ENCODE data around the gene LIPC.
A peak's percentile ranks its signal among the peaks of the same experiment; 100 is the strongest.

LIPC gene

DNA sequence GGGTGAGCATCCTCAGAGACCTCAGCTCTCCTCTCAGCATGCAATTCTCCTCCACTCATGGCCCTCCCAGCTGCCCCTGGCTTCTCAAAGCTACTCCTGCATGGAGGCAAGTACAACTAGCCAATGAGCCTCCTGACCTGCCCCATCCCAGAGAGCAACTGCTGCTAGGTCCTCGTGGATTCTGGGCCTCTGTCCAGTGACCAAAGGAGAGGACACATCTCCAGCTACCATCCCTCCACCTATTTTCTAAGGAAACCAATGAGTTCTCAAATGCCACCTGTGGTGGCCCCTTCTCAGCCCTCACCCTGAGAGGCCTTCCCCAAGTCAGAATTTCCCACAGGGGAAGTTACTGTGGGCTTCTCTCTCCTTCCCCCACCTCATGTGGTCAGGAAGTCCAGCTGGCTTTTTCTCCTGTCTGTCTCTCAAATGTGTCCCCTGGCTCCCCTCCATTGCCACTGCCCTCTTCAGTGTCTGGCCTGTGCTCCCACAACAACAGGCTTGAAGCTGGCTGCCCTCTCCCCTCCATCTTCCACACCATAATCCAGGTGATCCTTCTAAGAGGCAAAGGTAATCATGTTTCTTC is 43.0 kb downstream of the LIPC start:
- TF ChIP-seq, protein P1, sequence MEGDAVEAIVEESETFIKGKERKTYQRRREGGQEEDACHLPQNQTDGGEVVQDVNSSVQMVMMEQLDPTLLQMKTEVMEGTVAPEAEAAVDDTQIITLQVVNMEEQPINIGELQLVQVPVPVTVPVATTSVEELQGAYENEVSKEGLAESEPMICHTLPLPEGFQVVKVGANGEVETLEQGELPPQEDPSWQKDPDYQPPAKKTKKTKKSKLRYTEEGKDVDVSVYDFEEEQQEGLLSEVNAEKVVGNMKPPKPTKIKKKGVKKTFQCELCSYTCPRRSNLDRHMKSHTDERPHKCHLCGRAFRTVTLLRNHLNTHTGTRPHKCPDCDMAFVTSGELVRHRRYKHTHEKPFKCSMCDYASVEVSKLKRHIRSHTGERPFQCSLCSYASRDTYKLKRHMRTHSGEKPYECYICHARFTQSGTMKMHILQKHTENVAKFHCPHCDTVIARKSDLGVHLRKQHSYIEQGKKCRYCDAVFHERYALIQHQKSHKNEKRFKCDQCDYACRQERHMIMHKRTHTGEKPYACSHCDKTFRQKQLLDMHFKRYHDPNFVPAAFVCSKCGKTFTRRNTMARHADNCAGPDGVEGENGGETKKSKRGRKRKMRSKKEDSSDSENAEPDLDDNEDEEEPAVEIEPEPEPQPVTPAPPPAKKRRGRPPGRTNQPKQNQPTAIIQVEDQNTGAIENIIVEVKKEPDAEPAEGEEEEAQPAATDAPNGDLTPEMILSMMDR (IDR thresholded peaks at IDR 0.05; ENCODE audit: control extremely low read depth, extremely low read depth, low read depth, missing control alignments) = no peak
- CTCF ChIA-PET = interaction anchor here (0.8 to 1.0 kb wide), 2 partner anchors 22 to 41 kb away, joined by 3 read pairs; no protein-coding TSS in a partner anchor
- no peak for DNase-seq (ENCODE audit: extremely low spot score)
- POLR2A ChIA-PET = no interaction called here

DNA sequence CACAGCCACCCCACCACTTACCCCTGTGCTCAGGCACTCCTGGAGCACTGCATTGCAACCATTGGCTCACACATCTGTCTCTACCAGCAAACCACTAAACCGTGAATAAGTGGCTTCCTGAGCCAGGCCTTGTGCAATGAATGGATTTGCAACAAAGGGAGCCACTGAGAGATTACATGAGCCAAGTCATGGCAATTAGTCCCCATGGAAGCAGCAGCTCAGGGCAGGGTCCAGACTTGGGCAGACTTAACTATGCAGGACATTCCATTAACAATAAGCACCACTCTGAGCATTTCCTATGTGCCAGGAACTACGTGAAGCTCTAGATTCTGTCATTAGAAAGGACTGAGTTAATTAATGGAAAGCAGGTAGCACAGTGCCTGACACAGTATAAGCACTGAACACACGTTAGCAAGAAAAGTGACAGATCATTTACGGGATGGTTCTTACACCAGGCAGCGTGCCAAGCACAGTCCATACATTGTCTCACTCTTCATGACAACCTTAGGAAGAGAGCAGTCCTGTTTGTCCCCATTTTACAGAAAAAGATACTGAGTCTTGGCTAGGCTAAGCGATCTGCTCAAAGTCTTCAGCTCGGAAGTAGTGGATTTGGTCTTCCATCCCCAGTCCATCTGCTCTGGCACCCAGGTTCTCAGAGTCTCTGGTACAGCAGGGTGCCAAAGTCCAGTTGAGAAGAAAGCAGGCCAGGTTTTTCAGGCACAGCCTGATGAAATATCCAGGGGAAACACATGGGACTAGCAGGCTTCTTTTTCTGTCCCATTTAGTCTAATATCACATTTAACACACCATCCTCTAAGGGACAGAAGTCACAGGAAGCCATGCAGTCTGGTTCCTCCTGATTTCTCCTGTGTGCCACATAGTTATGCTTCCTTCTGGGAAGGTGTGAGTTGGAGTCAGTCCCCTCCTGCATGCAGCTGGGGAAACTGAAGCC is 44.1 kb downstream of the LIPC start:
- TF ChIP-seq, protein P1 (IDR thresholded peaks at IDR 0.05; ENCODE audit: control extremely low read depth, extremely low read depth, low read depth, missing control alignments) = no peak
- POLR2A ChIA-PET = no interaction called here
- DNase-seq (ENCODE audit: extremely low spot score) = no peak
- CTCF ChIA-PET = interaction anchor here (0.8 to 2.9 kb wide), 9 partner anchors 7 to 480 kb away, joined by 3 to 12 read pairs (median 3); no protein-coding TSS in a partner anchor

DNA sequence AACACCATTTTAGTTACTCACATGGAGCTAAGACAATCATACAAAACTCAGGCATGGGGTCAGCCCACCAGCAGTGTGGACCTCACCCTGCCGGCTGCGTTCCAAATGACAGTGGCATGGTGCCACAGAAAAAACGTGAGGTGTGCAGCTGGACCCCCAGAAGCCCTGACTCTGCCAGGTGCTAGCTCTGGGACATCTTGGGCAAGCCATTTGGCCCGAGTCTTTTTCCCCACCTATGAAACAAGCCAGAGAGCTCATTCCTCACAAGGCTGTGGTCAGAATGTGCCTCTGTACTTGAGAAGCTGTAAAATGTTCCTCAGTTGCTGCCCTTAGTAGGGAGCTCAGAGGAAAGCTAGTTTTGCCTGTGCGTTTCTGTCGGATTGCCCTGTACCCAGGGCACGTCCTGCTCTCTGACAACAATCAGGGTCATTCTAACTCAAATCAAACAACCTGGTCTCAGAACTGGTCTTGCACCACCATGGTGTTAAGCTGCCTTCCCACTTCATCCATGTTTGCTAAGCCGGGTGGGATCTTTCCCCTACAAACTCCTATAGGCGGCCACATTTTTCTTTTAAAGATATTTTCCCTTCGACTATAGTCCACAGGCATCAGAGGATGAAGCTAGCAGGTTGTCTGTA is 44.9 kb downstream of the LIPC start:
- no peak for DNase-seq (ENCODE audit: extremely low spot score)
- TF ChIP-seq, protein P1 (IDR thresholded peaks at IDR 0.05; ENCODE audit: control extremely low read depth, extremely low read depth, low read depth, missing control alignments) = no peak
- ChIA-PET CTCF (interaction anchor here (0.9 to 2.9 kb wide), 12 partner anchors 8 to 479 kb away, joined by 3 to 12 read pairs (median 4); no protein-coding TSS in a partner anchor), POLR2A (no interaction called here)

DNA sequence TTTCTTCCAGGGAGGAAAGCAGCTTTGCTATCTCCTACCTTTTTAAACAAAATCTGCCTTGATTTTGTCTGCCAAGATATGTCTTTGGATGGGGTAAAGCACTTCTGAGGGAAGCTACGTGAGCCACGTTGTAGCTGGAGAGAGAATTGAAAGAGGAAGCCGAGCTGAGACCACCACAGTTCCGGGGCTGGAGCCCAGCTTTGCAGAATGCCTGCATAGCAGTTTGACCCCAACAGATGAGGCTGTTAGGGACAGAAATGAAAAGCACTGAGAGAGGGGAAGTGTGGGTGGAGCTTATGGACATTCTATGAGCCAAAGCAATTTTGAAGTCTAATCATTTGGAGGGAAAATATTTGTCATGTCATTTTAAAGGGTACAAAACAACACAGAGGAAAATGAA is 45.4 kb downstream of the LIPC start:
- ChIA-PET POLR2A (no interaction called here), CTCF (interaction anchor here (0.9 to 2.9 kb wide), 11 partner anchors 9 to 79 kb away, joined by 3 to 12 read pairs (median 3); no protein-coding TSS in a partner anchor)
- DNase-seq (ENCODE audit: extremely low spot score) = peak; percentile 32
- TF ChIP-seq, protein P1 (IDR thresholded peaks at IDR 0.05; ENCODE audit: control extremely low read depth, extremely low read depth, low read depth, missing control alignments) = no peak

DNA sequence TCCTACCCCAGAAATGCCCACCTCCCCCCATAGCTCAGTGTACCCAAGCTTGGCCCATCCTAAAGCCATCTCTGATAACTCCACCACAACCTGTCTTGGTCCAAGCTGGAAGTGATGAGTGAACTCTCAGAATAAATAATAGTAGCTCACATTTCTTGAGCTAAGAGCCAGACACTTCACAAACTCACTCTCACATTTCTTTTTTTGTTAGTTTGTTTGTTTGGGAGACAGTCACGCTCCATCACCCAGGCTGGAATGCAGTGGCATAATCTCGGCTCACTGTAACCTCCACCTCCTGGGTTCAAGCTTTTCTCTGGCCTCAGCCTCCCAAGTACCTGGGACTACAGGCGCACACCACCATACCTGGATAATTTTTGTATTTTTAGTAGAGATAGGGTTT is 46.2 kb downstream of the LIPC start:
- CTCF ChIA-PET = interaction anchor here (1.0 to 2.9 kb wide), 8 partner anchors 9 to 49 kb away, joined by 3 to 12 read pairs (median 5); no protein-coding TSS in a partner anchor
- no peak for DNase-seq (ENCODE audit: extremely low spot score)
- TF ChIP-seq, protein P1 (IDR thresholded peaks at IDR 0.05; ENCODE audit: control extremely low read depth, extremely low read depth, low read depth, missing control alignments) = no peak
- POLR2A ChIA-PET = no interaction called here

DNA sequence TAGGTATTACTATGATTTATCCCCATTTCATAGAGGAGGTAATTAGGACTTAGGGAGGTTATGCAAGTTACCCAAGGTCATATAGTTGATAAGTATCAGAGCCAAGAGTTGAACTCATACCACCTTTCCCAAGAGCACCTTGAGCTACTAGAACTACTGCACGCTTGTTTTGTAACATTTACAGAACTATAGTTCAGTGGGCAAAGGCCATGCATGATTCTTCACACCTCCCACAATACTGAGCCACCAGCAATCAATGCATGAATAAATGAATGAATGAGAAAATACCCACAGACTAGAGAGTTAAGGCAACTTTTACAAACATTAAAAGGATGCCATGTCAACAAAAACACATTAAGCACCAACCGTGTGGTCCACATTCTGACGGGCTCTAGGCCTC is 46.8 kb downstream of the LIPC start:
- TF ChIP-seq, protein P1 (IDR thresholded peaks at IDR 0.05; ENCODE audit: control extremely low read depth, extremely low read depth, low read depth, missing control alignments) = no peak
- CTCF ChIA-PET = interaction anchor here (1.0 to 2.9 kb wide), 5 partner anchors 9 to 31 kb away, joined by 3 to 12 read pairs (median 6); no protein-coding TSS in a partner anchor
- POLR2A ChIA-PET = no interaction called here
- DNase-seq (ENCODE audit: extremely low spot score) = no peak
